Measurements from ENCODE around the gene PAH.

Gene PAH

GRCh38 chr12:102960766-102961465 lies 43.9 kb upstream of the PAH start:
- no peak overlapping the region for H3K4me2 ChIP-seq
- H3K9me3 ChIP-seq (replicated peaks in 1 of 11) = peaks cover 17 to 37% (median 29%) of the 10 kb centered on the region in 11 experiments; a peak in 21 of 22 replicates
- H3K4me1 ChIP-seq = peaks cover 6 to 20% (median 14%) of the 10 kb centered on the region in 10 experiments; a peak in 16 of 20 replicates
- peaks cover 73 to 100% (median 95%) of the 10 kb centered on the region in 11 experiments for H3K27me3 ChIP-seq
- no peak for TF ChIP-seq Cebpa-rat (IDR thresholded peaks at IDR 0.05)
- no peak overlapping the region for H3K4me3 ChIP-seq
- peaks cover 0 to 23% (median 9%) of the 10 kb centered on the region in 11 experiments; a peak in 10 of 22 replicates for H4K20me1 ChIP-seq
- no peak overlapping the region for H3K9ac ChIP-seq
- no peak overlapping the region for H3K27ac ChIP-seq
- no peaks in the 10 kb centered on the region for H3K36me3 ChIP-seq

GRCh38 chr12:102959391-102959790 lies 42.3 kb upstream of the PAH start:
- H3K27me3 ChIP-seq = peaks cover 88 to 100% (median 98%) of the 10 kb centered on the region in 11 experiments

GRCh38 chr12:102958830-102959176 lies 41.8 kb upstream of the PAH start:
- no peak overlapping the region for H3K27ac ChIP-seq
- H3K4me3 ChIP-seq = peak overlapping the region; percentile 56 to 73 (median 65)
- TF ChIP-seq Cebpa-rat (IDR thresholded peaks at IDR 0.05) = no peak
- no peaks in the 10 kb centered on the region for H3K36me3 ChIP-seq
- no peak overlapping the region for H3K9ac ChIP-seq
- H3K4me2 ChIP-seq = peak overlapping the region; percentile 88 to 99 (median 97)
- peaks cover 6 to 20% (median 14%) of the 10 kb centered on the region in 10 experiments; a peak in 16 of 20 replicates for H3K4me1 ChIP-seq
- peaks cover 91 to 100% (median 98%) of the 10 kb centered on the region in 11 experiments for H3K27me3 ChIP-seq
- H3K9me3 ChIP-seq (replicated peaks in 1 of 11) = peaks cover 4 to 22% (median 11%) of the 10 kb centered on the region in 11 experiments; a peak in 19 of 22 replicates
- peaks cover 0 to 23% (median 9%) of the 10 kb centered on the region in 11 experiments; a peak in 10 of 22 replicates for H4K20me1 ChIP-seq

More at GRCh38 chr12:102959391-102959790, 42.3 kb upstream of the PAH start:
- H3K4me3 ChIP-seq = no peak overlapping the region
- peaks cover 10 to 28% (median 17%) of the 10 kb centered on the region in 11 experiments; a peak in 20 of 22 replicates for H3K9me3 ChIP-seq (replicated peaks in 1 of 11)
- no peak for TF ChIP-seq Cebpa-rat (IDR thresholded peaks at IDR 0.05)
- peaks cover 6 to 20% (median 14%) of the 10 kb centered on the region in 10 experiments; a peak in 16 of 20 replicates for H3K4me1 ChIP-seq
- no peak overlapping the region for H3K27ac ChIP-seq
- no peak overlapping the region for H3K9ac ChIP-seq
- peaks cover 0 to 23% (median 9%) of the 10 kb centered on the region in 11 experiments; a peak in 10 of 22 replicates for H4K20me1 ChIP-seq
- no peaks in the 10 kb centered on the region for H3K36me3 ChIP-seq
- H3K4me2 ChIP-seq = peak overlapping the region in 1 of 11 experiments; percentile 88; a peak in 1 of 22 replicates

- Histone ChIP-seq H3K9ac (peak overlapping the region; percentile 8 to 65 (median 49); a peak in 17 of 22 replicates), H4K20me1 (peaks cover 0 to 23% (median 9%) of the 10 kb centered on the region in 11 experiments; a peak in 10 of 22 replicates), H3K27ac (no peak overlapping the region), H3K4me2 (peak overlapping the region; percentile 88 to 99 (median 97)), H3K27me3 (peaks cover 91 to 100% (median 98%) of the 10 kb centered on the region in 11 experiments), H3K4me3 (peak overlapping the region; percentile 56 to 73 (median 65)), H3K4me1 (peaks cover 6 to 20% (median 14%) of the 10 kb centered on the region in 10 experiments; a peak in 16 of 20 replicates), H3K36me3 (no peaks in the 10 kb centered on the region), H3K9me3 (replicated peaks in 1 of 11) (peaks cover 0 to 16% (median 5%) of the 10 kb centered on the region in 11 experiments; a peak in 13 of 22 replicates)
- no peak for TF ChIP-seq Cebpa-rat (IDR thresholded peaks at IDR 0.05)
These were observed 41.2 kb upstream of the PAH start for GRCh38 chr12:102958073-102958829.

- TF ChIP-seq Cebpa-rat (IDR thresholded peaks at IDR 0.05) = no peak
- Histone ChIP-seq H3K4me1 (peaks cover 6 to 20% (median 14%) of the 10 kb centered on the region in 10 experiments; a peak in 16 of 20 replicates), H3K27me3 (peaks cover 90 to 100% (median 98%) of the 10 kb centered on the region in 11 experiments), H3K9ac (peak within 1 kb of the TSS; percentile 8 to 65 (median 49); a peak in 17 of 22 replicates), H3K9me3 (replicated peaks in 1 of 11) (peaks cover 0 to 9% (median 0%) of the 10 kb centered on the region in 11 experiments; a peak in 2 of 22 replicates), H4K20me1 (peaks cover 0 to 23% (median 9%) of the 10 kb centered on the region in 11 experiments; a peak in 10 of 22 replicates), H3K36me3 (no peaks in the 10 kb centered on the region), H3K4me2 (peak within 1 kb of the TSS; percentile 88 to 99 (median 97)), H3K27ac (no peak within 1 kb of the TSS), H3K4me3 (peak within 1 kb of the TSS; percentile 56 to 73 (median 65))
These were observed 40.5 kb upstream of the PAH start, which contains the start of gene ASCL1 for GRCh38 chr12:102957339-102958050. Gene ASCL1 (plus strand): TSS chr12:102957674. CDS start chr12:102958245, 571 bp downstream.

GRCh38 chr12:102956738-102957327 lies 39.8 kb upstream of the PAH start:
- Histone ChIP-seq H3K36me3 (no peaks in the 10 kb centered on the region), H3K27ac (no peak overlapping the region), H3K4me1 (peaks cover 6 to 20% (median 14%) of the 10 kb centered on the region in 10 experiments; a peak in 16 of 20 replicates), H3K27me3 (peaks cover 93 to 100% (median 99%) of the 10 kb centered on the region in 11 experiments), H4K20me1 (peaks cover 0 to 23% (median 9%) of the 10 kb centered on the region in 11 experiments; a peak in 10 of 22 replicates), H3K4me3 (peak overlapping the region; percentile 18 to 73 (median 65); a peak in 16 of 20 replicates), H3K9ac (no peak overlapping the region), H3K9me3 (replicated peaks in 1 of 11) (peaks cover 0 to 9% (median 0%) of the 10 kb centered on the region in 11 experiments; a peak in 1 of 22 replicates), H3K4me2 (peak overlapping the region; percentile 87 to 99 (median 97))
- no peak for TF ChIP-seq Cebpa-rat (IDR thresholded peaks at IDR 0.05)

- no peak overlapping the region for H3K27ac ChIP-seq
- 0 out of 22 replicates have a peak, but pooled peaks cover 0 to 9% (median 0%) of the 10 kb centered on the region in 11 experiments for H3K9me3 ChIP-seq (replicated peaks in 1 of 11)
- peak overlapping the region in 4 of 11 experiments; percentile 96 to 99 (median 98); a peak in 9 of 22 replicates for H3K4me2 ChIP-seq
- H4K20me1 ChIP-seq = peaks cover 0 to 23% (median 9%) of the 10 kb centered on the region in 11 experiments; a peak in 10 of 22 replicates
- H3K36me3 ChIP-seq = no peaks in the 10 kb centered on the region
- no peak overlapping the region for H3K4me3 ChIP-seq
- H3K9ac ChIP-seq = no peak overlapping the region
- no peak for TF ChIP-seq Cebpa-rat (IDR thresholded peaks at IDR 0.05)
- peaks cover 93 to 100% (median 99%) of the 10 kb centered on the region in 11 experiments for H3K27me3 ChIP-seq
- peaks cover 6 to 20% (median 14%) of the 10 kb centered on the region in 10 experiments; a peak in 16 of 20 replicates for H3K4me1 ChIP-seq
These were observed 39.1 kb upstream of the PAH start for GRCh38 chr12:102955926-102956737.
